Thymus (tissue), 11 donors: ENCODE data around the gene ARIH1. TPM values are rescaled to one million over a fixed set of nuclear protein-coding genes. Genes with fewer than 3 reads are reported as not detected.
"Not testable (repeated sequence)": the region's sequence is repeated elsewhere in the genome, so short reads cannot be mapped to it uniquely, and the experiment has no call there.

Experiments
- DNase-seq, 9 donors: peaks; one replicate each; pipeline ENCODE4 v3.0.0-alpha.2; 2013; ENCODE audit warnings: low spot score in 9 of 9, low read depth in 6 of 9, missing footprints in 1 of 9
- H3K27ac ChIP-seq, 2 donors: one replicate each; pipeline ENCODE4 v1.5.1; 2013; ENCODE audit warnings: control low read depth in 1 of 2, low read depth in 1 of 2, low read length in 1 of 2, mild to moderate bottlenecking in 1 of 2, moderate library complexity in 1 of 2
- H3K27me3 ChIP-seq, 2 donors: one replicate each; pipeline ENCODE4 v1.5.1; 2013; ENCODE audit warnings: low read length in 1 of 2; ENCODE audit not compliant: control insufficient read depth in 2 of 2, insufficient read depth in 1 of 2
- H3K36me3 ChIP-seq, 2 donors: one replicate each; pipeline ENCODE4 v1.5.1; 2013; ENCODE audit warnings: low read length in 1 of 2, mild to moderate bottlenecking in 1 of 2, moderate library complexity in 1 of 2; ENCODE audit not compliant: control insufficient read depth in 2 of 2, insufficient read depth in 2 of 2
- H3K4me1 ChIP-seq, 2 donors: one replicate each; pipeline ENCODE4 v1.5.1; 2013; ENCODE audit warnings: low read length in 2 of 2; ENCODE audit not compliant: control insufficient read depth in 2 of 2, insufficient read depth in 2 of 2
- H3K4me3 ChIP-seq, 2 donors: one replicate each; pipeline ENCODE4 v1.5.1; 2013; ENCODE audit warnings: low read length in 2 of 2, control low read depth in 1 of 2, mild to moderate bottlenecking in 1 of 2
- H3K9me3 ChIP-seq, 2 donors: one replicate each; pipeline ENCODE4 v1.5.1; 2013; ENCODE audit warnings: low read length in 1 of 2, mild to moderate bottlenecking in 1 of 2; ENCODE audit not compliant: control insufficient read depth in 2 of 2, insufficient read depth in 1 of 2
- WGBS: extraction: QIAGEN DNeasy Blood & Tissue Kit; methylation state at CpG from one replicate; pipeline ENCODE4 v1.1.7; 2013; 5-methylcytosine and 5-hydroxymethylcytosine counted together
- polyA plus RNA-seq: library from polyadenylated mRNA; stranded (reverse); fragments of 200-250 nt; gene quantifications from one replicate; pipeline ENCODE4 v1.2.3, GENCODE V29; 2013
- total RNA-seq: library from RNA; stranded (reverse); fragments of 120-200 nt; gene quantifications from one replicate; pipeline ENCODE4 v1.2.4, GENCODE V29; 2013
- donor health status: healthy.

The ARIH1 gene
- total and polyA plus RNA-seq, 2 donors, result 32.0 to 41.9 TPM

- no peak for DNase-seq
- over 99% methylated on average over 3 of the region's 3 CpGs for WGBS
These were observed 13.7 kb upstream of the ARIH1 start for GRCh38 chr15:72460402-72460801.

GRCh38 chr15:72463702-72464101 lies 10.4 kb upstream of the ARIH1 start:
- Histone ChIP-seq H3K4me1 (no peaks in the 10 kb centered on the region), H3K9me3 (no peaks in the 10 kb centered on the region), H3K27ac (no peak overlapping the region), H3K36me3 (no peaks in the 10 kb centered on the region), H3K27me3 (no peaks in the 10 kb centered on the region), H3K4me3 (no peak overlapping the region)
- DNase-seq, result no peak
- 98% methylated on average over 2 of the region's 2 CpGs for WGBS

More at GRCh38 chr15:72460402-72460801, 13.7 kb upstream of the ARIH1 start:
- no peak overlapping the region for H3K4me3 ChIP-seq
- no peaks in the 10 kb centered on the region for H3K27me3 ChIP-seq
- no peaks in the 10 kb centered on the region for H3K36me3 ChIP-seq
- H3K9me3 ChIP-seq, result no peaks in the 10 kb centered on the region
- H3K27ac ChIP-seq, result no peak overlapping the region
- no peaks in the 10 kb centered on the region for H3K4me1 ChIP-seq

- H3K4me3 ChIP-seq, result no peak overlapping the region
- no peak overlapping the region for H3K27ac ChIP-seq
- no peaks in the 10 kb centered on the region for H3K27me3 ChIP-seq
- no peak for DNase-seq
- H3K4me1 ChIP-seq, result no peaks in the 10 kb centered on the region
- WGBS, result 80% methylated on average over 7 of the region's 7 CpGs
- H3K9me3 ChIP-seq, result no peaks in the 10 kb centered on the region
- H3K36me3 ChIP-seq, result no peaks in the 10 kb centered on the region
These were observed 9.9 kb upstream of the ARIH1 start for GRCh38 chr15:72464251-72464650.

GRCh38 chr15:72468103-72468502 lies 6.0 kb upstream of the ARIH1 start:
- Histone ChIP-seq H3K27me3 (no peaks in the 10 kb centered on the region), H3K27ac (no peak overlapping the region), H3K4me3 (no peak overlapping the region), H3K36me3 (no peaks in the 10 kb centered on the region), H3K9me3 (no peaks in the 10 kb centered on the region), H3K4me1 (peaks cover 2% of the 10 kb centered on the region in 2 donors)
- DNase-seq, result no peak
- WGBS, result 96% methylated on average over 3 of the region's 3 CpGs

DNA sequence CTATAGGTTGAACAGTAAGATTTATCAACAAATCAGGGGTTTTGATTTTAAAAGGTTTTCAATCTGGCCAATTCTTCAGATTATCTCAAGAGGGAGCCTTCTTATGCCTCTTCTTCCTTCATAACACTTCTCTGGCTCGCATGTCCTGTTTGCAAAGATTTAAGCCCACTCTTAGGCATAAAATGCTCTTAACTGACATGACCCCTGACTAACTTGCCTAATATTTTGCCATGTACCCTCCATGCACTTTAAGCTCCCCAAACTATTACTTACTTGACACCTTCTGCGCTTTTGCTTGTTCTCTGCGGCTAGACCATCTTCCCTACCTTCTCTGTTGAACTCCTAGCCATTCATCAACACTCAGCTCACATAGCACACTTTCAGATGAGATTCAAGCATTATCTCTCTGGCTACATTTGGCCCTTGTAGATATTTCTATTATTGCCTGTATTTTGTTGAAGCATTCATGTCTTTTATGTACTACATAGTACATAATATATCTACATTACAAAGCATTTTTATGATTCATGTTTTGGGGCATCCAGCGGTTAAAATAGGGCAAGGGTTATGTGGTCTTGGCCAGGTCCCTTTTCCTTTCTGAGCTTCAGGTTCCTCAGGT lies 1.0 kb upstream of the ARIH1 start:
- Histone ChIP-seq H3K27me3 (no peaks in the 10 kb centered on the region), H3K27ac (peak overlapping the region; percentile 100), H3K4me3 (peak overlapping the region; percentile 78), H3K9me3 (no peaks in the 10 kb centered on the region), H3K4me1 (peaks cover 7 to 13% of the 10 kb centered on the region in 2 donors), H3K36me3 (peaks cover 5 to 6% of the 10 kb centered on the region in 2 donors)
- peak in 3 of 9 donors; percentile 3 to 38 (median 17) for DNase-seq
- 56% methylated on average over 4 of the region's 4 CpGs for WGBS

GRCh38 chr15:72474466-72474911 lies 359 bp downstream of the ARIH1 start:
- peaks cover 7 to 13% of the 10 kb centered on the region in 2 donors for H3K4me1 ChIP-seq
- peak overlapping the region; percentile 100 for H3K27ac ChIP-seq
- peak in 1 of 9 donors; percentile 22 for DNase-seq
- H3K36me3 ChIP-seq, result peaks cover 6 to 15% of the 10 kb centered on the region in 2 donors
- peak overlapping the region; percentile 78 for H3K4me3 ChIP-seq
- under 1% methylated on average over 67 of the region's 67 CpGs for WGBS
- H3K27me3 ChIP-seq, result no peaks in the 10 kb centered on the region
- H3K9me3 ChIP-seq, result no peaks in the 10 kb centered on the region

DNA sequence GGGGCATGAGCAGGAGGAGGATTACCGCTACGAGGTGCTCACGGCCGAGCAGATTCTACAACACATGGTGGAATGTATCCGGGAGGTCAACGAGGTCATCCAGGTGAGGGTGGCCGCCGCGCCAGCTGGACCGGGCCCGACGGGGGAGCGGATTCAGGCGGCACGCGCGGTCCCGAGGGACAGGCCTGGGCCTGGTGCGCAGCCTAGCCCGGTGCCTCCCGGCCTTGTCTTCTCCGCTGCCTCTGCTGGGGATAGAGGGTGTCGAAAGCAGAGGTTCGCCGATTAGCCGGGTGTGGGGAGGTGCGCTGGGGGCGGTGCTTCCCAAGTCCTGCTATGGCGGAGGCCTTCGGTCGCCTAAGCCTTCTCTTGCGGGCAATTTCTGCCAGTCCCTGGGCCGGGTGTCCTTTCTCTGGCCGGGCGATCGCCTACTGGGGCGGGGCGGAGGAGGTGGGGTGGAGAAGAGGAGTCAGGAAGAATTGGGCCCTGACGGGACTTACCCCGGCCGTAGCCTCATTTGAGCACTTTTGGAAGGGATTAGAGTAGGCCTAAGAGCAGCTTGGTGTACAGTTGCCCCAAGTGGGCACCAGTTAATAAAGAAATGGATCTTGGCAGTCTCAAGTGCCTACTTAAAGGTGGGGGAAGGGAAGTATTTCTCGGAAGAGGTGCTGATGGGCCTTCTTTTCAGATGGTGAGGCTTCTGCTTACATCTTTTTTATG lies 940 bp downstream of the ARIH1 start:
- H3K4me1 ChIP-seq, result peaks cover 7 to 13% of the 10 kb centered on the region in 2 donors
- WGBS, result under 1% methylated on average over 42 of the region's 42 CpGs
- peak overlapping the region; percentile 100 for H3K27ac ChIP-seq
- H3K36me3 ChIP-seq, result peaks cover 6 to 18% of the 10 kb centered on the region in 2 donors
- no peaks in the 10 kb centered on the region for H3K27me3 ChIP-seq
- peak; percentile 48 to 88 (median 69) for DNase-seq
- H3K4me3 ChIP-seq, result peak overlapping the region; percentile 78
- H3K9me3 ChIP-seq, result no peaks in the 10 kb centered on the region

GRCh38 chr15:72475674-72476073 lies 1.5 kb downstream of the ARIH1 start:
- DNase-seq, result no peak
- H3K27me3 ChIP-seq, result no peaks in the 10 kb centered on the region
- 22% methylated on average over 2 of the region's 2 CpGs for WGBS
- H3K4me3 ChIP-seq, result peak overlapping the region; percentile 78
- peaks cover 6 to 18% of the 10 kb centered on the region in 2 donors for H3K36me3 ChIP-seq
- H3K4me1 ChIP-seq, result peaks cover 7 to 13% of the 10 kb centered on the region in 2 donors
- H3K27ac ChIP-seq, result peak overlapping the region; percentile 100
- no peaks in the 10 kb centered on the region for H3K9me3 ChIP-seq

GRCh38 chr15:72476330-72476729 lies 2.2 kb downstream of the ARIH1 start:
- H3K4me1 ChIP-seq, result peaks cover 7 to 13% of the 10 kb centered on the region in 2 donors
- DNase-seq, H3K27me3 ChIP-seq, H3K27ac ChIP-seq, H3K9me3 ChIP-seq, H3K4me3 ChIP-seq: not testable (repeated sequence)
- WGBS, result 92% methylated on average over 16 of the region's 16 CpGs
- peaks cover 6 to 18% of the 10 kb centered on the region in 2 donors for H3K36me3 ChIP-seq
